Left forelimb (tissue), 1 donor: ENCODE data around the gene ZNF219.

Source experiments
- DNase-seq: peaks from one replicate; pipeline ENCODE4 v3.0.0-alpha.2; 2018; ENCODE audit warnings: low spot score

Gene ZNF219

GRCh38 chr14:21102521-21103410 lies 4.3 kb upstream of the ZNF219 start:
- no peak for DNase-seq

GRCh38 chr14:21101802-21102413 lies 3.5 kb upstream of the ZNF219 start:
- DNase-seq, result no peak

DNA sequence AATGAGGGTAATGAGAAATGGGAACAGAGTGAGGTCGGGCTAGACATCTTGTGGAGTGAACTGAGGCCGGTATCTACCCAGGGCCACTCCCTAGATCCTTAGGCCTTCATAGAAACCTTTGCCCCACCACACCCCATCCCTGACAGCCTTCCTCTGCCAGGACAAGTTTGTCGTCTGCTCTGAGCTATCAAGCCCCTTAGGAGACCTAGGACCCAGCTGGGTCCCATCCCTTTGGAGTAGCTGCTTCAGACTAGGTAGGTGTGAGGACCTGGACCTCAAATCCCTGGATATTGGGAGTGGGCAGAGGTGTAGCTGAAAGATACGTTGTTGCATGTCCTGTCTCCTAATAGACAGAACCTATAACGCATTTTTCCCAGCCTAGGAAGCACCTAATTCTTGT lies 2.5 kb upstream of the ZNF219 start, which contains the start of gene TMEM253:
Gene TMEM253, plus strand, starts transcription at position 136 of the 400 bp plus-strand sequence. CDS start 278 bp downstream, outside the sequence.
- no peak for DNase-seq

DNA sequence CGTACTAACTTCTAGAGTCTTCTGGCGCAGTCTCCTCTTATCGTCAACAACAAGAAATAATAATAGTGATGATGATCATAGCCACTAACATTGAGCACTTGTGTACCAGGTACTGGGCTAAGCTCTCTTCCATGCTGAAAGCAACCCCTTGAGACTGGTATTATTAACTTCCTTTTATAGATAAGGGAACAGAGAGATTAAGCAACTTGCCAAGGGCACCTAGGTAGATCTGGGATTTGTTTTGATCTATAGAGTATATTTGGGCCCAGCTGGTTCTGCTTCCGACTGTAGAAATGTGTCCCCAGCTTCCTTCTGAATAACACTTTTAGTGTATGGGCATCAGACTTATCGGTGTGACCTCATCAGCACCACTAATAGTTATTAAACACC lies 1.1 kb upstream of the ZNF219 start:
- no peak for DNase-seq

- DNase-seq, result no peak
Measured at GRCh38 chr14:21098892-21099595, 589 bp upstream of the ZNF219 start.

- DNase-seq, result no peak
Measured at GRCh38 chr14:21097636-21098075, 799 bp downstream of the ZNF219 start.

- DNase-seq, result no peak
Measured at GRCh38 chr14:21096978-21097635, 1.3 kb downstream of the ZNF219 start.

GRCh38 chr14:21096438-21096837 lies 2.0 kb downstream of the ZNF219 start:
- DNase-seq, result no peak

- DNase-seq, result no peak
Measured at GRCh38 chr14:21095430-21096205, 2.8 kb downstream of the ZNF219 start.

GRCh38 chr14:21093769-21094681 lies 4.4 kb downstream of the ZNF219 start:
- peak; percentile 71 for DNase-seq

GRCh38 chr14:21093018-21093417 lies 5.4 kb downstream of the ZNF219 start:
- peak; percentile 63 for DNase-seq

DNA sequence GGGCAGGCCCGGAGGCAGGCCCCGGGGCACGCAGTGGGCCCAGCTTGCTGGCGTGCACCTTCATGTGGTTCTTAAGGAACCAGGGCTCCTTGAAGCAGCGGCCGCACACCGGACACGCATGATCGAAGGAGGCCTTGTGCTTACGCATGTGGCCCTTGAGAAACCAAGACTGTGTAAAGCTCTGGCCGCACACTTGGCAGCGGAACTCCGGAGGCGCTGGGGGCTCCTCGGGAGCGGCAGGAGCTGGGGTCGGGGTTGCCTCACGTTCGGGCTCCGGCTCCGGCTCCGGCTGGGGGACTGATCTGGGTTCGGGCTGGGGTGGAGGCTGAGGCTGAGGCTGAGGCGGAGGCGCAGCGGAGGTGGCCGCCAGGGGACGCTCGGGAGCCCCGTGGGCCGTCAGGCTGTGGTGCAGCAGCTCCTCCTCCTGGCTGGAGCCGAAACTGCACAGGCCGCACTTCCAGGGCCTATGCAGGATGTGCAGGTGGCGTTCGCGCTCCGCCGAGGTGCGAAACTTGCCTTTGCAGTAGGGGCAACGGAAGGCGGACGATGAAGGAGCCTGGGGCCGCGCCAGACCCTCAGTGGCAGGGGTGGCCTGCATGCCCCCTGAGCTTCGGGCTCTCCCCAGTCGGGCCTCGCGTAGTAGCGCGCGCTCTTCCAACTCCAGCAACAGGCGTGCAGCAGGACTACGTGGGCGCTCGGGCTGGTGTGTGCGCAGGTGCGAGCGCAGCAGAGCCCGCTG lies 6.0 kb downstream of the ZNF219 start:
- peak; percentile 90 for DNase-seq

DNA sequence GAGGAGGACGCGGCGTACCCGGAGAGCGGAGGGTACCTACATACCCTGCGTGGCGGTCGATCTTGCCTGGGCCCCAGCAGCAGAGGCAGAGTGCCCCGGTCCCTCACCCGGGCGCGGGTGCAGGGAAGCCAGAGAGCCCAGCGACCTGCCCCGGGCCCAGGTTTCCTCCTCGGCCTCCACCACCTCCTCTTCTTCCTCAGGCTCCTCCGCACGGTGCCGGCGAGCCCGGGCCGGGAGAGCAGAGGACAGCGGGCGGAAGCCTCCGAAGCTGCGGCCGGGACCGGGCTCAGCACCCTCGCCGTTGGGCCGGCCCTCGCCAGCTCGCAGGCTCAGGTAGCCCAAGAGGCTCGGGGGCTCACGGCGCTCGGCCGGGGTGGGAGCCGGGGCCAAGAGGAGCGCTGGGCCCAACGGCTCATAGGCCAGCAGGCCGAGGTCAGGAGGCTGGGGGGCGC lies 6.6 kb downstream of the ZNF219 start:
- peak; percentile 57 for DNase-seq

DNA sequence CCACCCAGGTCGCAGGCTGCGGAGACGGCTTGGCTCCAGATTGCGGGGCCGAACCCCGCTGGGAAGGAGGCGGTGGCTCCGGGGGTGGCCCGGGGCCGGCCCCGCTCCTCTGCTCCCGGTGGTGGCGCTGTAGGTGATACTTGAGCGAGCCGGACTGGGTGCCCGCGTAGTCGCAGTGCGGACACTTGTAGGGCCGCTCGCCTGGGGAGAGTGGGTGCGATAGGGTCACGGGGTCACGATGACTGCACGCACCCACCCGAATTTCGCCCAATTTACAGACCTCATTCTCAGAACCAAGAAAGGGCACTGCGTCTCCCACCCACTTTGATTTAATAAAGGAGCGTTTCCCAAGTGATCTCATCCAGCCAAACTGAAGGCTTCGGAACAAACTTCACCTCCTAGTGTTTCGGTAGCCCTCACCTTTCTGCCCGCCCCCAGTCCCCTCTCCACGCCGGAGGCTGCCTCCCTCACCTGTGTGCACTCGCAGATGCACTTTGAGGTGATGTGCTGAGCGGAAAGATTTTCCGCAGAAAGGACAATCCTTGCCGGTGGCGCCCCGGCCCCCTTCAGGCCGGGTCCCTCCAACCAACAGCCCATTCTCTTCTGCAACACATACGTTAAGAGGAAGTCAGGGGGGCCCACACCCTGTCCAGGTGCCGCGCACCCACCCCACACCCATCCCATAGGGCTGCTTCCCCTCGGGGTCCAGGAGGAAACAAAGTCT lies 7.4 kb downstream of the ZNF219 start:
- no peak for DNase-seq

- no peak for DNase-seq
Measured at GRCh38 chr14:21090194-21090939, 8.1 kb downstream of the ZNF219 start.

GRCh38 chr14:21089877-21090193 lies 8.6 kb downstream of the ZNF219 start:
- DNase-seq, result no peak

DNA sequence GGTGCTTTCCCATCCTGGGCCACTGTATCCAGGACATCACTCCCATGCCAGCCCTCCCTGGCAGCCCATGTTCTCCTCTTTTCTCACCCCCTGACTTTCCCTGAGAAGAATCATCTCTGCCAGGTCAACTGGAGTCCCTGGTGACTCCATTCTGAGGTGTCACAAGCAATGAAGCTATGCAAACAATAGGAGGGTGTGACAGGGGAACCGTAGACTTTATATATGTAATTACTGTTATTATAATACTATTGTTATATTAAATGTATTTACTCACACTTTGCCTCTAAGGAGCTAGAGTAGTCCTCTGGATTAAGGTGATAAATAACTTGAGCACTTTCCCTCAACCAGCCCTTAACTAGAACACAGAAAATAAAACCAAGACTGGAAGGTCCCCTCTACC lies 9.2 kb downstream of the ZNF219 start:
- no peak for DNase-seq

- no peak for DNase-seq
Measured at GRCh38 chr14:21088687-21089086, 9.8 kb downstream of the ZNF219 start.
